HepG2 (cell line): ENCODE results near the gene ZNF385B.

Experiments used
- MAFF ChIP-seq: IDR thresholded peaks from 2 replicates; pipeline ENCODE4 v1.6.1; 2011; ENCODE audit warnings: low read depth, low read length, improper control_type of control experiment
- NFE2L2 ChIP-seq: fragments of 150-350 bp; IDR thresholded peaks from 2 replicates; pipeline ENCODE4 v1.6.1; 2014; ENCODE audit warnings: low read length
- POLR2AphosphoS2 ChIP-seq: IDR thresholded peaks from 2 replicates; pipeline ENCODE4 v1.6.1; 2011; ENCODE audit warnings: low read depth, low read length, improper control_type of control experiment
- SP1 ChIP-seq, 2 experiments: fragments of 450-650 bp in 1 of 2; sonication (generic) in 1 of 2; formaldehyde crosslinking in 1 of 2; IDR thresholded peaks; 2 replicates each; pipeline versions ENCODE4 v1.4.0 to v1.6.1; 2016 to 2020; ENCODE audit warnings: missing genetic modification reagents in 1 of 2
- STAG1 ChIP-seq: sonication (generic); formaldehyde crosslinking; IDR thresholded peaks from 2 replicates; pipeline ENCODE4 v1.4.0; 2020; ENCODE audit warnings: missing genetic modification reagents
- TARDBP ChIP-seq: sonication (generic); formaldehyde crosslinking; IDR thresholded peaks from 2 replicates; pipeline ENCODE4 v1.8.0; 2022; ENCODE audit warnings: mild to moderate bottlenecking, missing genetic modification reagents
- TMF1 ChIP-seq: sonication (generic); formaldehyde crosslinking; IDR thresholded peaks from 2 replicates; pipeline ENCODE4 v1.8.1; 2022; ENCODE audit warnings: low read depth, missing genetic modification reagents
- USF2 ChIP-seq, 2 experiments: sonication (generic) in 1 of 2; formaldehyde crosslinking in 1 of 2; IDR thresholded peaks; 2 replicates each; pipeline versions ENCODE4 v1.5.1 to v1.6.1; 2011 to 2020; ENCODE audit warnings: borderline replicate concordance in 1 of 2, low read depth in 1 of 2, low read length in 1 of 2, mild to moderate bottlenecking in 1 of 2, missing genetic modification reagents in 1 of 2, moderate library complexity in 1 of 2
- ZNF790 ChIP-seq: sonication (generic); formaldehyde crosslinking; IDR thresholded peaks from 2 replicates; pipeline ENCODE4 v1.8.0; 2022; ENCODE audit warnings: missing genetic modification reagents, mild to moderate bottlenecking, borderline replicate concordance
- TF ChIP-seq, protein P1 (sequence below): sonication (generic); formaldehyde crosslinking; IDR thresholded peaks from 2 replicates; pipeline ENCODE4 v1.4.0; 2020; ENCODE audit warnings: missing genetic modification reagents

- TF ChIP-seq USF2 (IDR thresholded peaks at IDR 0.05; ENCODE audit: low read depth, low read length) (no peak), USF2 (CRISPR knock-in tag; IDR thresholded peaks at IDR 0.05; ENCODE audit: borderline replicate concordance) (no peak), TMF1 (no peak), MAFF (no peak), POLR2AphosphoS2 (no peak), STAG1 (CRISPR knock-in tag) (no peak), NFE2L2 (no peak), TARDBP (no peak), SP1 (IDR thresholded peaks at IDR 0.05) (no peak), SP1 (CRISPR knock-in tag; IDR thresholded peaks at IDR 0.05) (no peak), ZNF790 (no peak)
- TF ChIP-seq, protein P1, sequence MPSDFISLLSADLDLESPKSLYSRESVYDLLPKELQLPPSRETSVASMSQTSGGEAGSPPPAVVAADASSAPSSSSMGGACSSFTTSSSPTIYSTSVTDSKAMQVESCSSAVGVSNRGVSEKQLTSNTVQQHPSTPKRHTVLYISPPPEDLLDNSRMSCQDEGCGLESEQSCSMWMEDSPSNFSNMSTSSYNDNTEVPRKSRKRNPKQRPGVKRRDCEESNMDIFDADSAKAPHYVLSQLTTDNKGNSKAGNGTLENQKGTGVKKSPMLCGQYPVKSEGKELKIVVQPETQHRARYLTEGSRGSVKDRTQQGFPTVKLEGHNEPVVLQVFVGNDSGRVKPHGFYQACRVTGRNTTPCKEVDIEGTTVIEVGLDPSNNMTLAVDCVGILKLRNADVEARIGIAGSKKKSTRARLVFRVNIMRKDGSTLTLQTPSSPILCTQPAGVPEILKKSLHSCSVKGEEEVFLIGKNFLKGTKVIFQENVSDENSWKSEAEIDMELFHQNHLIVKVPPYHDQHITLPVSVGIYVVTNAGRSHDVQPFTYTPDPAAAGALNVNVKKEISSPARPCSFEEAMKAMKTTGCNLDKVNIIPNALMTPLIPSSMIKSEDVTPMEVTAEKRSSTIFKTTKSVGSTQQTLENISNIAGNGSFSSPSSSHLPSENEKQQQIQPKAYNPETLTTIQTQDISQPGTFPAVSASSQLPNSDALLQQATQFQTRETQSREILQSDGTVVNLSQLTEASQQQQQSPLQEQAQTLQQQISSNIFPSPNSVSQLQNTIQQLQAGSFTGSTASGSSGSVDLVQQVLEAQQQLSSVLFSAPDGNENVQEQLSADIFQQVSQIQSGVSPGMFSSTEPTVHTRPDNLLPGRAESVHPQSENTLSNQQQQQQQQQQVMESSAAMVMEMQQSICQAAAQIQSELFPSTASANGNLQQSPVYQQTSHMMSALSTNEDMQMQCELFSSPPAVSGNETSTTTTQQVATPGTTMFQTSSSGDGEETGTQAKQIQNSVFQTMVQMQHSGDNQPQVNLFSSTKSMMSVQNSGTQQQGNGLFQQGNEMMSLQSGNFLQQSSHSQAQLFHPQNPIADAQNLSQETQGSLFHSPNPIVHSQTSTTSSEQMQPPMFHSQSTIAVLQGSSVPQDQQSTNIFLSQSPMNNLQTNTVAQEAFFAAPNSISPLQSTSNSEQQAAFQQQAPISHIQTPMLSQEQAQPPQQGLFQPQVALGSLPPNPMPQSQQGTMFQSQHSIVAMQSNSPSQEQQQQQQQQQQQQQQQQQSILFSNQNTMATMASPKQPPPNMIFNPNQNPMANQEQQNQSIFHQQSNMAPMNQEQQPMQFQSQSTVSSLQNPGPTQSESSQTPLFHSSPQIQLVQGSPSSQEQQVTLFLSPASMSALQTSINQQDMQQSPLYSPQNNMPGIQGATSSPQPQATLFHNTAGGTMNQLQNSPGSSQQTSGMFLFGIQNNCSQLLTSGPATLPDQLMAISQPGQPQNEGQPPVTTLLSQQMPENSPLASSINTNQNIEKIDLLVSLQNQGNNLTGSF, result no peak
Measured at GRCh38 chr2:179685146-179685545, 176.3 kb downstream of the ZNF385B start.
